Measurements from ENCODE around the gene ZNFX1. TPM values are rescaled to one million over a fixed set of nuclear protein-coding genes. Genes with fewer than 3 reads are reported as not detected.
A peak's percentile ranks its signal among the peaks of the same experiment; 100 is the strongest.

Gene ZNFX1
- total and polyA plus RNA-seq, 2 donors (not counting 1 experiment from before 2014, with no cell fraction given): 13.7 to 46.2 TPM

DNA sequence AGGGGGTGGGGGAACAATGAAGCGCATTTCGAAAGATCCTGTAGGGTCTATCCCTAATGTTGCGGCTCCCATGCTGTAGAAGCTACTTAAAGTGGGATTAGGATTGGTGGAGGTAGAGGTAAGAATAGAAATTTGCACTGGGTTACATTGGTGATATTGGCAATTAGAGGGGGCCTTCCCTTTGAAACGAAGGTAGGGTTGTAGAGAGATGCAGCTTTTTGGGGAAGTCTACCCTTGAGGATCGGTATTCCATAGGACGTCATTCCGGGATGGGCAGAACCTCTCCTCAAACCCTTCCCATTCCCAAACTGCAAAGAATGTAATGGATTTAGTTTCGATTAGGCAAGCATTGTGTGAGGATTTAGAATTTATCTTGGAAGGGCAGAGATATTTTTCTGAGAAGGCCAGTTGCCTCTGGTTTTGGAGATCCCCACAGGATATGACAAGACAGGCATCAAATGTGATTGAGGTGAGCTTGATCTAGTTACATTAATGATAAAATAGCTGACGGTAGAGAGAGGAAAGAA is 5.4 kb upstream of the ZNFX1 start:
- H3K9me3 ChIP-seq (ENCODE audit: control insufficient read depth, insufficient read depth, low read depth, low read length): peaks cover 16% of the 10 kb centered on the region
- no peak overlapping the region for H3K9ac ChIP-seq (ENCODE audit: insufficient read depth, low read length)

DNA sequence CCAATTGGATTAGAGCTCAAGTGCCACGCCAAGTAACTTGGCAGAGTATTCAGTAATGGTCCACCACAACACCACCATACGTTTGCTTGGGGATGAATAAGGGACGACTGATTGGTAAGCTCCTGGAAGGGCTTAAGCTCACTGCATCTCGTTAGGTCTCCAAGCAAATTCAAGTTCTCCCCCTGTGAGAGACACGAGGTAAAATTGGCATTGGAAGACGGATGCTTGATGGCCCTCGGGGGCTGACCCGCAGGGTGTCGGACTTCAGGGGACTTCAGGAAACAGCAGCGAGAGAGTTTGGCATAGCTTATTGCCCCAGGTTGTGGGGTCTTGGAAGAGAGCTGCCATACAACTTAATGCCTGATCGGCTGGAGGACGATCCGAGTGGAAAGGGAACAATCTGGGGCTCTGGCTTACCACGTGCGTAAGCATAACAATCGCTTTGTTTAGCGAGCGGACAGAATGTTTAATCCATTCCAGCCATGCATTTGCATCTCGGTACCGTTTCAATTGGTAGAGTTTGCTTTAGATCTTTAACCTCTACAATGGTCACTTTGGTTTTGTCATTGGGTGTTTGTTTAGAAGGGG is 4.8 kb upstream of the ZNFX1 start:
- H4K20me1 ChIP-seq (ENCODE audit: control insufficient read depth, extremely low read depth, insufficient read depth, low read length): peaks cover 10% of the 10 kb centered on the region
- H3K4me1 ChIP-seq (ENCODE audit: control insufficient read depth, extremely low read depth, insufficient read depth, low read length): peaks cover 1% of the 10 kb centered on the region
- H3K27me3 ChIP-seq (ENCODE audit: control insufficient read depth, insufficient read depth, low read length): no peaks in the 10 kb centered on the region
- no peak overlapping the region for H2AFZ ChIP-seq (ENCODE audit: low read length)
- DNase-seq (ENCODE audit: low read depth in 2 of 2): no peak
- H3K4me3 ChIP-seq (replicated peaks in 1 of 4; ENCODE audit: control extremely low read depth in 1 of 4, insufficient read depth in 1 of 4, low read depth in 3 of 4, low read length in 4 of 4): peak overlapping the region in 3 of 4 experiments; percentile 15 to 100 (median 96)
- peaks cover 56% of the 10 kb centered on the region for H3K36me3 ChIP-seq (ENCODE audit: control insufficient read depth, insufficient read depth, low read length)
- no peak overlapping the region for H3K9ac ChIP-seq (ENCODE audit: insufficient read depth, low read length)
- H3K79me2 ChIP-seq (ENCODE audit: control insufficient read depth, insufficient read depth, low read length): peaks cover 88% of the 10 kb centered on the region
- H3K27ac ChIP-seq (ENCODE audit: insufficient read depth, low read length): no peak overlapping the region
- H3K9me3 ChIP-seq (ENCODE audit: control insufficient read depth, insufficient read depth, low read depth, low read length): peaks cover 16% of the 10 kb centered on the region
- TF ChIP-seq, protein P1, sequence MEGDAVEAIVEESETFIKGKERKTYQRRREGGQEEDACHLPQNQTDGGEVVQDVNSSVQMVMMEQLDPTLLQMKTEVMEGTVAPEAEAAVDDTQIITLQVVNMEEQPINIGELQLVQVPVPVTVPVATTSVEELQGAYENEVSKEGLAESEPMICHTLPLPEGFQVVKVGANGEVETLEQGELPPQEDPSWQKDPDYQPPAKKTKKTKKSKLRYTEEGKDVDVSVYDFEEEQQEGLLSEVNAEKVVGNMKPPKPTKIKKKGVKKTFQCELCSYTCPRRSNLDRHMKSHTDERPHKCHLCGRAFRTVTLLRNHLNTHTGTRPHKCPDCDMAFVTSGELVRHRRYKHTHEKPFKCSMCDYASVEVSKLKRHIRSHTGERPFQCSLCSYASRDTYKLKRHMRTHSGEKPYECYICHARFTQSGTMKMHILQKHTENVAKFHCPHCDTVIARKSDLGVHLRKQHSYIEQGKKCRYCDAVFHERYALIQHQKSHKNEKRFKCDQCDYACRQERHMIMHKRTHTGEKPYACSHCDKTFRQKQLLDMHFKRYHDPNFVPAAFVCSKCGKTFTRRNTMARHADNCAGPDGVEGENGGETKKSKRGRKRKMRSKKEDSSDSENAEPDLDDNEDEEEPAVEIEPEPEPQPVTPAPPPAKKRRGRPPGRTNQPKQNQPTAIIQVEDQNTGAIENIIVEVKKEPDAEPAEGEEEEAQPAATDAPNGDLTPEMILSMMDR (conservative IDR thresholded peaks at IDR 0.05 in 1 of 2, IDR thresholded peaks at IDR 0.05 in 1 of 2; ENCODE audit: low read depth in 1 of 2, low read length in 2 of 2): no peak
- no peak for TF ChIP-seq EZH2 (IDR thresholded peaks at IDR 0.05; ENCODE audit: low read length, missing control alignments)
- peak overlapping the region; percentile 48 for H3K4me2 ChIP-seq (ENCODE audit: extremely low read depth, insufficient read depth, low read length)

More for the DNA sequence above, 5.4 kb upstream of the ZNFX1 start:
- TF ChIP-seq, protein P1 (conservative IDR thresholded peaks at IDR 0.05 in 1 of 2, IDR thresholded peaks at IDR 0.05 in 1 of 2; ENCODE audit: low read depth in 1 of 2, low read length in 2 of 2): no peak
- no peak for TF ChIP-seq EZH2 (IDR thresholded peaks at IDR 0.05; ENCODE audit: low read length, missing control alignments)
- Histone ChIP-seq H3K4me2 (ENCODE audit: extremely low read depth, insufficient read depth, low read length) (peak overlapping the region; percentile 46), H3K4me1 (ENCODE audit: control insufficient read depth, extremely low read depth, insufficient read depth, low read length) (peaks cover 4% of the 10 kb centered on the region), H4K20me1 (ENCODE audit: control insufficient read depth, extremely low read depth, insufficient read depth, low read length) (peaks cover 12% of the 10 kb centered on the region), H3K79me2 (ENCODE audit: control insufficient read depth, insufficient read depth, low read length) (peaks cover 87% of the 10 kb centered on the region), H3K27me3 (ENCODE audit: control insufficient read depth, insufficient read depth, low read length) (no peaks in the 10 kb centered on the region), H2AFZ (ENCODE audit: low read length) (no peak overlapping the region), H3K27ac (ENCODE audit: insufficient read depth, low read length) (no peak overlapping the region), H3K36me3 (ENCODE audit: control insufficient read depth, insufficient read depth, low read length) (peaks cover 57% of the 10 kb centered on the region), H3K4me3 (replicated peaks in 1 of 4; ENCODE audit: control extremely low read depth in 1 of 4, insufficient read depth in 1 of 4, low read depth in 3 of 4, low read length in 4 of 4) (peak overlapping the region; percentile 4 to 100 (median 52))
- no peak for DNase-seq (ENCODE audit: low read depth in 2 of 2)

- H3K9ac ChIP-seq (ENCODE audit: insufficient read depth, low read length): no peak overlapping the region
- H3K4me2 ChIP-seq (ENCODE audit: extremely low read depth, insufficient read depth, low read length): peak overlapping the region; percentile 30
- peaks cover 92% of the 10 kb centered on the region for H3K79me2 ChIP-seq (ENCODE audit: control insufficient read depth, insufficient read depth, low read length)
- no peak overlapping the region for H3K27ac ChIP-seq (ENCODE audit: insufficient read depth, low read length)
- H3K27me3 ChIP-seq (ENCODE audit: control insufficient read depth, insufficient read depth, low read length): no peaks in the 10 kb centered on the region
- no peak for DNase-seq (ENCODE audit: low read depth in 2 of 2)
- H3K4me3 ChIP-seq (replicated peaks in 1 of 4; ENCODE audit: control extremely low read depth in 1 of 4, insufficient read depth in 1 of 4, low read depth in 3 of 4, low read length in 4 of 4): peak overlapping the region in 3 of 4 experiments; percentile 64 to 100 (median 96)
- H3K9me3 ChIP-seq (ENCODE audit: control insufficient read depth, insufficient read depth, low read depth, low read length): peaks cover 16% of the 10 kb centered on the region
- TF ChIP-seq, protein P1 (conservative IDR thresholded peaks at IDR 0.05 in 1 of 2, IDR thresholded peaks at IDR 0.05 in 1 of 2; ENCODE audit: low read depth in 1 of 2, low read length in 2 of 2): no peak
- no peak for TF ChIP-seq EZH2 (IDR thresholded peaks at IDR 0.05; ENCODE audit: low read length, missing control alignments)
- peaks cover 54% of the 10 kb centered on the region for H3K36me3 ChIP-seq (ENCODE audit: control insufficient read depth, insufficient read depth, low read length)
- no peak overlapping the region for H2AFZ ChIP-seq (ENCODE audit: low read length)
- no peaks in the 10 kb centered on the region for H3K4me1 ChIP-seq (ENCODE audit: control insufficient read depth, extremely low read depth, insufficient read depth, low read length)
- H4K20me1 ChIP-seq (ENCODE audit: control insufficient read depth, extremely low read depth, insufficient read depth, low read length): peaks cover 9% of the 10 kb centered on the region
These were observed 4.1 kb upstream of the ZNFX1 start for GRCh38 chr20:49281913-49282467.
